ENCODE data around the gene TGOLN2.

Gene TGOLN2

GRCh38 chr2:85272357-85272756 is 55.4 kb downstream of the TGOLN2 start:
- FAIRE-seq: no peak
- DNase-seq (ENCODE audit: insufficient read length, low spot score): no peak

GRCh38 chr2:85269959-85270358 is 57.8 kb downstream of the TGOLN2 start:
- no peak for FAIRE-seq
- no peak for DNase-seq (ENCODE audit: insufficient read length, low spot score)

Measured in GM19239 (cell line).